ENCODE results near the gene PHOX2B. TPM values are rescaled to one million over a fixed set of nuclear protein-coding genes. Genes with fewer than 3 reads are reported as not detected.

The PHOX2B gene
- polyA plus RNA-seq, 1 donor = 16.7 TPM

Other genes with a start within 250 kb of the PHOX2B start
- 18.6 TPM for gene LIMCH1, start 210.6 kb downstream of the PHOX2B start, polyA plus RNA-seq
- 37.1 TPM for gene TMEM33, start 186.7 kb upstream of the PHOX2B start, polyA plus RNA-seq
- 0.21 TPM for gene DCAF4L1, start 233.0 kb upstream of the PHOX2B start, polyA plus RNA-seq
- gene SLC30A9, start 241.8 kb upstream of the PHOX2B start, polyA plus RNA-seq = 60.8 TPM

Data from large intestine (tissue), 1 donor.